Heart left ventricle (tissue), 16 donors: Measurements from ENCODE around the gene WFDC2. TPM values are rescaled to one million over a fixed set of nuclear protein-coding genes. Genes with fewer than 3 reads are reported as not detected.
A peak's percentile ranks its signal among the peaks of the same experiment; 100 is the strongest.

Experiments used
- ATAC-seq, 4 donors: fragments of 200-7000 bp; cut with Tn5 transposase; one replicate each; pipeline ENCODE4 v1.9.1; 2020 to 2022; ENCODE audit warnings: moderate library complexity in 4 of 4, mild to moderate bottlenecking in 3 of 4, moderate number of reproducible peaks in 1 of 4
- DNase-seq, 5 donors: peaks; one replicate each; pipeline ENCODE4 v3.0.0-alpha.2; 2020
- H3K27ac ChIP-seq, 12 donors: fragments of 200-600 bp; sonication (generic) in 4 of 12; one replicate each; pipeline versions ENCODE4 v1.5.0 to v1.8.0; 2016 to 2022; ENCODE audit warnings: mild to moderate bottlenecking in 2 of 12
- H3K27me3 ChIP-seq, 9 donors: fragments of 200-600 bp; sonication (generic) in 2 of 9; one replicate each; pipeline versions ENCODE4 v1.5.1 to v1.8.0; 2016 to 2022; ENCODE audit warnings: mild to moderate bottlenecking in 3 of 9
- H3K36me3 ChIP-seq, 9 donors: fragments of 200-600 bp; sonication (generic) in 2 of 9; one replicate each; pipeline versions ENCODE4 v1.5.0 to v1.8.0; 2018 to 2022; ENCODE audit warnings: mild to moderate bottlenecking in 2 of 9
- H3K4me1 ChIP-seq, 12 donors: fragments of 200-600 bp; sonication (generic) in 4 of 12; one replicate each; pipeline versions ENCODE4 v1.5.0 to v1.8.0; 2016 to 2022; ENCODE audit warnings: mild to moderate bottlenecking in 3 of 12
- H3K4me3 ChIP-seq, 12 donors: fragments of 200-600 bp; sonication (generic) in 4 of 12; one replicate each; pipeline versions ENCODE4 v1.5.0 to v1.8.0; 2017 to 2022; ENCODE audit warnings: mild to moderate bottlenecking in 9 of 12, moderate library complexity in 4 of 12
- H3K9me3 ChIP-seq, 12 donors: fragments of 200-600 bp; sonication (generic) in 4 of 12; one replicate each; pipeline versions ENCODE4 v1.5.0 to v1.8.0; 2016 to 2022; ENCODE audit warnings: mild to moderate bottlenecking in 1 of 12
- POLR2A ChIP-seq, 2 donors: fragments of 450-650 bp; IDR thresholded peaks; one replicate each; pipeline ENCODE4 v1.6.1; 2017; ENCODE audit warnings: antibody characterized with exemption in 2 of 2, mild to moderate bottlenecking in 2 of 2, moderate library complexity in 2 of 2
- WGBS, 4 donors: extraction: QIAGEN DNeasy Blood & Tissue Kit in 2 of 4; methylation state at CpG; one replicate each; pipeline versions ENCODE4 v1.1.5 to v1.1.7; 2013 to 2018; 5-methylcytosine and 5-hydroxymethylcytosine counted together
- intact Hi-C, 10 donors: fragments of 100-400 bp; cut with DNase I; formaldehyde crosslinking; loops; one replicate each; pipeline versions ENCODE4 v1.11.1 to v1.14.2; 2022
- polyA plus RNA-seq, 2 donors: library from polyadenylated mRNA; stranded (reverse); fragments of 200-250 nt; gene quantifications; one replicate each; pipeline ENCODE4 v1.2.3, GENCODE V29; 2013
- total RNA-seq, 9 donors: library from RNA; depleted of rRNA in 2 of 9; stranded (reverse); fragments of >200 nt in 2 of 9; fragmentation: NEBNext Ultra II Directional in 3 of 9; extraction: Animal tissue kit (Norgen Biotek cat#: 25700) in 3 of 9; gene quantifications; one replicate each; pipeline versions ENCODE4 v1.1.0 to v1.2.4, GENCODE V29; 2016 to 2023
- TF ChIP-seq, protein P1 (sequence below), 12 donors: fragments of 200-600 bp; sonication (generic) in 4 of 12; IDR thresholded peaks; one replicate each; pipeline versions ENCODE4 v1.5.0 to v1.8.0; 2018 to 2022; ENCODE audit warnings: antibody characterized with exemption in 12 of 12, mild to moderate bottlenecking in 5 of 12
- donor health status: ischemic (EF 13 %, LVEDD 7.1; RV severe dilation, severe dysfunction).
- donor health status: healthy with polysubstance abuse.
- donor health status: DM: no; HTN: yes; CAD: no.
- donor health status: DM: no; HTN: no; CAD: no.
- donor health status: ischemic (EF 25% LVEDD 6.9; RV normal size, moderate dysfunction).
- donor health status: ischemic (EF 25% LVEDD 5.7; RV mildly dilated, moderate dysfunction).
- donor health status: healthy.
- donor health status: DM: yes; HTN: yes; CAD: no.
- donor health status: ischemic (EF 35%, LVEDD 5.7; RV mildly dilated, moderate dysfunction).
- donor health status: nonischemic (EF 11% LVEDD 7.7; RV severe dilation, severe dysfunction).
- donor health status: DM: yes; HTN: yes; CAD: no.
- donor health status: PGD.
- donor health status: ischemic (EF 29% LVEDD 5.4; RV normal size, mild dysfunction).
- donor health status: nonischemic (EF 23%, LVEDD 6.1; RV moderate dilation, normal function).

Gene WFDC2
- total and polyA plus RNA-seq, 11 donors, result 0.51 to 4.7 (median 0.77) TPM; not detected in 8

DNA sequence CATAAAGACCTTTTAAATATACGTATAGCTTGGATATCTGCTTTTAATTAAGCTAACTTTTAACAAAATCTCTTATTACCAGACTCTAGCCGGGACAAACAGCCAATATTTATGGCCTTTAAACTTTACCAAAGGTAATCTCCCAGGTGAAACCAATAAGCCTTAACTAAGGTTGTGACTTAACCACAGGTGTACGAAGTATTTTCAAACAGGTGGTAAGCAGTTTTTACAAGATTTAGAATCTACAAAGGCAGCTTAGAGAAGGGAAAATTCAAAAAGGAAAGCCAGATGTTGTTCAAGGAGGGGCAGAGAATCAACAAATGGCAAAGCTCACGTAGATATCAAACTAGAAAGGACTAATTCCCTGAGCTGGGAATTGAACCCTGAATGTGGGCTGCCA is 15.8 kb downstream of the WFDC2 start:
- TF ChIP-seq POLR2A (IDR thresholded peaks at IDR 0.05), result no peak
- TF ChIP-seq, protein P1, sequence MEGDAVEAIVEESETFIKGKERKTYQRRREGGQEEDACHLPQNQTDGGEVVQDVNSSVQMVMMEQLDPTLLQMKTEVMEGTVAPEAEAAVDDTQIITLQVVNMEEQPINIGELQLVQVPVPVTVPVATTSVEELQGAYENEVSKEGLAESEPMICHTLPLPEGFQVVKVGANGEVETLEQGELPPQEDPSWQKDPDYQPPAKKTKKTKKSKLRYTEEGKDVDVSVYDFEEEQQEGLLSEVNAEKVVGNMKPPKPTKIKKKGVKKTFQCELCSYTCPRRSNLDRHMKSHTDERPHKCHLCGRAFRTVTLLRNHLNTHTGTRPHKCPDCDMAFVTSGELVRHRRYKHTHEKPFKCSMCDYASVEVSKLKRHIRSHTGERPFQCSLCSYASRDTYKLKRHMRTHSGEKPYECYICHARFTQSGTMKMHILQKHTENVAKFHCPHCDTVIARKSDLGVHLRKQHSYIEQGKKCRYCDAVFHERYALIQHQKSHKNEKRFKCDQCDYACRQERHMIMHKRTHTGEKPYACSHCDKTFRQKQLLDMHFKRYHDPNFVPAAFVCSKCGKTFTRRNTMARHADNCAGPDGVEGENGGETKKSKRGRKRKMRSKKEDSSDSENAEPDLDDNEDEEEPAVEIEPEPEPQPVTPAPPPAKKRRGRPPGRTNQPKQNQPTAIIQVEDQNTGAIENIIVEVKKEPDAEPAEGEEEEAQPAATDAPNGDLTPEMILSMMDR (IDR thresholded peaks at IDR 0.05), result no peak
- H3K27me3 ChIP-seq, result peaks cover 0 to 60% (median 11%) of the 10 kb centered on the region in 9 donors
- H3K4me3 ChIP-seq, result no peak overlapping the region
- no peaks in the 10 kb centered on the region for H3K4me1 ChIP-seq
- ATAC-seq (no peak), DNase-seq (no peak)
- 75 to 81% (median 78%) methylated on average over 4 of the region's 4 CpGs for WGBS, 4 donors
- no peaks in the 10 kb centered on the region for H3K9me3 ChIP-seq
- no peak overlapping the region for H3K27ac ChIP-seq
- no peaks in the 10 kb centered on the region for H3K36me3 ChIP-seq
- intact Hi-C loops, result no loop called here

DNA sequence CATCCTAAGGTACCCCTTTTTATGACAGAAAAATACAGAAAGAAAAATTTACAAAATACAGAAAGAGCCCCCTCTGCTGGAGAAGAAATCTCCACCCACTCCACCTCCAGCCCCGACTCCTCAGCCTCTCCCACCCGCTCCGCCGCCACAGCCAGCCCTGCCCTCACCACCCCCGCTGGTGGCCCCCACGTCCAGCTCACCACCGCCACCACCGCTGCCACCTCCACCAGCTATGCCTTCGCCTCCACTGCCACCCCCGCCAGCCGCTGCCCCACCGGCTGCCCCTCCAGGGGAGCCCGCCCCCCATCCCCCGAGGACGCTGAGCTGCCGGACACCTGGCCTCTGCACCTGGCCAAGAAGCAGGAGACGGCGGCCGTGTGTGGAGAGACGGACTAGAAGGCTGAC is 17.7 kb downstream of the WFDC2 start:
- DNase-seq (no peak), ATAC-seq (no peak)
- Histone ChIP-seq H3K27ac (no peak overlapping the region), H3K4me3 (no peak overlapping the region), H3K27me3 (peaks cover 0 to 42% (median 5%) of the 10 kb centered on the region in 9 donors), H3K9me3 (no peaks in the 10 kb centered on the region), H3K4me1 (no peaks in the 10 kb centered on the region), H3K36me3 (no peaks in the 10 kb centered on the region)
- no peak for TF ChIP-seq POLR2A (IDR thresholded peaks at IDR 0.05)
- TF ChIP-seq, protein P1 (IDR thresholded peaks at IDR 0.05), result peak in 3 of 12 donors; percentile 7 to 15 (median 8)
- 21 to 42% (median 24%) methylated on average over 11 to 20 of the region's 20 CpGs for WGBS, 4 donors
- intact Hi-C loops, result no loop called here

DNA sequence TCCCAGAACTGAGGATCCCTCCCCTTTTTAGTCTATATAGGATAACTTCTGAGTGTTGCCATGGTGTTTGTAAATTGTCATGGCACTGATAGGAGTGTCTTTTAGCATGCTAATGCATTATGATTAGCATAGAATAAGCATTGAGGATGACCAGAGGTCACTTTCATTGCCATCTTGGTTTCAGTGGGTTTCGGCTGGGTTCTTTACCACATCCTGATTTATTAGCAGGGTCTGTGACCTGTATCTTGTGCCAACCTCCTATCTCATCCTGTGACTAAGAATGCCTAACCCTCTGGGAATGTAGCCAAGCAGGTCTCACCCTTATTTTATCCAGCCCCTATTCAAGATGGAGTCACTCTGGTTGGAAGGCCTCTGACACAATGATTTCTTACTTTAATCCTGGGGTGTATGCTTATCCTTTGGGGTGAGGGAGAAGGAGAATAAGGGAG is 19.6 kb downstream of the WFDC2 start:
- DNase-seq (no peak), ATAC-seq (no peak)
- TF ChIP-seq POLR2A (IDR thresholded peaks at IDR 0.05), result no peak
- TF ChIP-seq, protein P1 (IDR thresholded peaks at IDR 0.05), result no peak
- intact Hi-C loops, result no loop called here
- no peak overlapping the region for H3K27ac ChIP-seq
- H3K4me3 ChIP-seq, result no peak overlapping the region
- WGBS, 4 donors, result 49 to 78% (median 67%) methylated on average over 1 of the region's 1 CpG
- peaks cover 0 to 26% (median 5%) of the 10 kb centered on the region in 9 donors for H3K27me3 ChIP-seq
- no peaks in the 10 kb centered on the region for H3K36me3 ChIP-seq
- no peaks in the 10 kb centered on the region for H3K9me3 ChIP-seq
- H3K4me1 ChIP-seq, result no peaks in the 10 kb centered on the region

DNA sequence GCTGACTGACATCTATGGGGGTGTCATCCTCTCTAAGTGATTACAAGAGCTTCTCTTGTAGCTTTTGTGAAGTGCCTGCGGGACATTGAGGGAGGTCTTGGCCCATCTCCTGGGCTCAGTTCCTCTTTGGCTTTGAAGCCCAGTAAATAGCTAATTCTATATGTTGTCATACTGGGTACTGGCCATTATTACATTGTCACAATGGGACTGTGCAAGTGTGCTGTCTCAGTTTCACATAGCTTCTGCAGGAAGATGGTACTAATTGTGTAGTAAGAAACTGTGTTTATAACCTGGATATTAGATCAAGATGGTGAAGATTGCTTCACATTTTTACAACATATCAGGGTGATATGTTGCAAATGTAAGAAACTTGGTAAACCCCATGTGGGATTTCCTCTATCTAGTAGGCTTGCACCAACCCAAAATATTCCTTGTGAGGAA is 26.0 kb downstream of the WFDC2 start:
- no peaks in the 10 kb centered on the region for H3K9me3 ChIP-seq
- no peak overlapping the region for H3K4me3 ChIP-seq
- H3K27me3 ChIP-seq, result peaks cover 0 to 25% (median 6%) of the 10 kb centered on the region in 9 donors
- no peak overlapping the region for H3K27ac ChIP-seq
- 84 to 100% (median 85%) methylated on average over 1 of the region's 1 CpG for WGBS, 4 donors
- H3K4me1 ChIP-seq, result no peaks in the 10 kb centered on the region
- intact Hi-C loops, result no loop called here
- no peaks in the 10 kb centered on the region for H3K36me3 ChIP-seq
- ATAC-seq (no peak), DNase-seq (no peak)
- TF ChIP-seq POLR2A (IDR thresholded peaks at IDR 0.05), result no peak
- TF ChIP-seq, protein P1 (IDR thresholded peaks at IDR 0.05), result no peak
